ENCODE data around the gene POLE. TPM values are rescaled to one million over a fixed set of nuclear protein-coding genes. Genes with fewer than 3 reads are reported as not detected.
A peak's percentile ranks its signal among the peaks of the same experiment; 100 is the strongest.

The POLE gene
- total and polyA plus RNA-seq, 9 of the 15 experiments (the other 6 are each of a cell fraction or from before 2014, with no cell fraction given), result 2.4 to 154 (median 49.6) TPM

DNA sequence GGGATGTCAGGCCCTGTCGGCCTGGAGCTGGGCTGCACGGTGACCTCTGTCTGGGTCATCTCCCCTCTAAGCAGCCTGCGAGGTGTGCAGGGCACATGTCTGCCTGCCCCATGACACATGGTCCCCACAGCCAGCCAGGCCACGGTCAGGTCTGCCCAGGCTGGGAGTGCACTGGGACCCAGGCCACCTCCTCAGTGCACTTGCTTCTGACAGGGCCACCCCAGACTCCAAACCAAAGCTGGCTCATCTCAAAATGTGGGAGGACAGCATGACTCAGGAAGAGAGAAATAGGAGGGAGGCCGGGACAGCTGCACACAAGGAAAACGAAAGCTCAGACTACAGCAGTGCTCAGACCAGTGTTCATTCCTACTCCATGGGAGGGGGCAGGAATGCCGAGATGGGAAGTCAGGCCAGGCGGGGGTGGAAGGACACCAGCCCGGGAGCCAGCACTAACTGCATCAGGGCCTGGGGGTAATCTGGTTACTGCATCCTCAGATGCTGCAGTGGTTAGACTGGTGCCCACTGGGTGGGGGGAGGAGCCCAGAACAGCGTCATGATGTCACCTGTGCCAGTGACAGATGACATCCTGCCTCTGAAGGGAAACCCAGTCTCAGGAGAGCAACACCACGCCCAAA is 64.6 kb downstream of the POLE start (continued):
- TF ChIP-seq SRSF1 (IDR thresholded peaks at IDR 0.05; ENCODE audit: low read depth, low read length) (no peak), POLR2A (conservative IDR thresholded peaks at IDR 0.05) (0 out of 2 replicates have a peak, but pooled peaks have one; percentile 29), CBX2 (IDR thresholded peaks at IDR 0.05; ENCODE audit: insufficient read depth, low read length, poor library complexity, severe bottlenecking) (no peak), CBX1 (IDR thresholded peaks at IDR 0.05; ENCODE audit: low read depth) (no peak), ZNF354B (CRISPR knock-in tag; IDR thresholded peaks at IDR 0.05) (no peak), ARID1B (IDR thresholded peaks at IDR 0.05) (0 out of 2 replicates have a peak, but pooled peaks have one; percentile 8), CHD1 (IDR thresholded peaks at IDR 0.05; ENCODE audit: low read length) (no peak), ZNF143 (CRISPR knock-in tag; IDR thresholded peaks at IDR 0.05) (no peak), RCOR1 (IDR thresholded peaks at IDR 0.05; ENCODE audit: borderline replicate concordance in 1 of 2, low read depth in 2 of 2, low read length in 2 of 2) (peak in 1 of 2 experiments; percentile 36; a peak in 1 of 4 replicates), ELF2 (CRISPR knock-in tag; IDR thresholded peaks at IDR 0.05) (no peak), RFX5 (IDR thresholded peaks at IDR 0.05; ENCODE audit: low read depth, low read length) (no peak), C11orf30 (IDR thresholded peaks at IDR 0.05; ENCODE audit: low read depth) (no peak), CREM (IDR thresholded peaks at IDR 0.05; ENCODE audit: low read depth) (no peak; the same call in 1 of the 2 replicates), ZC3H11A (IDR thresholded peaks at IDR 0.05; ENCODE audit: low read depth, low read length) (no peak), PHB2 (IDR thresholded peaks at IDR 0.05; ENCODE audit: low read depth) (no peak)
- TF ChIP-seq, protein P1, sequence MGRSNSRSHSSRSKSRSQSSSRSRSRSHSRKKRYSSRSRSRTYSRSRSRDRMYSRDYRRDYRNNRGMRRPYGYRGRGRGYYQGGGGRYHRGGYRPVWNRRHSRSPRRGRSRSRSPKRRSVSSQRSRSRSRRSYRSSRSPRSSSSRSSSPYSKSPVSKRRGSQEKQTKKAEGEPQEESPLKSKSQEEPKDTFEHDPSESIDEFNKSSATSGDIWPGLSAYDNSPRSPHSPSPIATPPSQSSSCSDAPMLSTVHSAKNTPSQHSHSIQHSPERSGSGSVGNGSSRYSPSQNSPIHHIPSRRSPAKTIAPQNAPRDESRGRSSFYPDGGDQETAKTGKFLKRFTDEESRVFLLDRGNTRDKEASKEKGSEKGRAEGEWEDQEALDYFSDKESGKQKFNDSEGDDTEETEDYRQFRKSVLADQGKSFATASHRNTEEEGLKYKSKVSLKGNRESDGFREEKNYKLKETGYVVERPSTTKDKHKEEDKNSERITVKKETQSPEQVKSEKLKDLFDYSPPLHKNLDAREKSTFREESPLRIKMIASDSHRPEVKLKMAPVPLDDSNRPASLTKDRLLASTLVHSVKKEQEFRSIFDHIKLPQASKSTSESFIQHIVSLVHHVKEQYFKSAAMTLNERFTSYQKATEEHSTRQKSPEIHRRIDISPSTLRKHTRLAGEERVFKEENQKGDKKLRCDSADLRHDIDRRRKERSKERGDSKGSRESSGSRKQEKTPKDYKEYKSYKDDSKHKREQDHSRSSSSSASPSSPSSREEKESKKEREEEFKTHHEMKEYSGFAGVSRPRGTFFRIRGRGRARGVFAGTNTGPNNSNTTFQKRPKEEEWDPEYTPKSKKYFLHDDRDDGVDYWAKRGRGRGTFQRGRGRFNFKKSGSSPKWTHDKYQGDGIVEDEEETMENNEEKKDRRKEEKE (IDR thresholded peaks at IDR 0.05; ENCODE audit: borderline replicate concordance in 1 of 2, control insufficient read depth in 1 of 2, low read depth in 2 of 2, low read length in 1 of 2), result no peak
- TF ChIP-seq, protein P2, sequence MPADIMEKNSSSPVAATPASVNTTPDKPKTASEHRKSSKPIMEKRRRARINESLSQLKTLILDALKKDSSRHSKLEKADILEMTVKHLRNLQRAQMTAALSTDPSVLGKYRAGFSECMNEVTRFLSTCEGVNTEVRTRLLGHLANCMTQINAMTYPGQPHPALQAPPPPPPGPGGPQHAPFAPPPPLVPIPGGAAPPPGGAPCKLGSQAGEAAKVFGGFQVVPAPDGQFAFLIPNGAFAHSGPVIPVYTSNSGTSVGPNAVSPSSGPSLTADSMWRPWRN (IDR thresholded peaks at IDR 0.05; ENCODE audit: low read depth), result no peak
- TF ChIP-seq, protein P3, sequence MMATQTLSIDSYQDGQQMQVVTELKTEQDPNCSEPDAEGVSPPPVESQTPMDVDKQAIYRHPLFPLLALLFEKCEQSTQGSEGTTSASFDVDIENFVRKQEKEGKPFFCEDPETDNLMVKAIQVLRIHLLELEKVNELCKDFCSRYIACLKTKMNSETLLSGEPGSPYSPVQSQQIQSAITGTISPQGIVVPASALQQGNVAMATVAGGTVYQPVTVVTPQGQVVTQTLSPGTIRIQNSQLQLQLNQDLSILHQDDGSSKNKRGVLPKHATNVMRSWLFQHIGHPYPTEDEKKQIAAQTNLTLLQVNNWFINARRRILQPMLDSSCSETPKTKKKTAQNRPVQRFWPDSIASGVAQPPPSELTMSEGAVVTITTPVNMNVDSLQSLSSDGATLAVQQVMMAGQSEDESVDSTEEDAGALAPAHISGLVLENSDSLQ (IDR thresholded peaks at IDR 0.05), result peak; percentile 55
- TF ChIP-seq, protein P4, sequence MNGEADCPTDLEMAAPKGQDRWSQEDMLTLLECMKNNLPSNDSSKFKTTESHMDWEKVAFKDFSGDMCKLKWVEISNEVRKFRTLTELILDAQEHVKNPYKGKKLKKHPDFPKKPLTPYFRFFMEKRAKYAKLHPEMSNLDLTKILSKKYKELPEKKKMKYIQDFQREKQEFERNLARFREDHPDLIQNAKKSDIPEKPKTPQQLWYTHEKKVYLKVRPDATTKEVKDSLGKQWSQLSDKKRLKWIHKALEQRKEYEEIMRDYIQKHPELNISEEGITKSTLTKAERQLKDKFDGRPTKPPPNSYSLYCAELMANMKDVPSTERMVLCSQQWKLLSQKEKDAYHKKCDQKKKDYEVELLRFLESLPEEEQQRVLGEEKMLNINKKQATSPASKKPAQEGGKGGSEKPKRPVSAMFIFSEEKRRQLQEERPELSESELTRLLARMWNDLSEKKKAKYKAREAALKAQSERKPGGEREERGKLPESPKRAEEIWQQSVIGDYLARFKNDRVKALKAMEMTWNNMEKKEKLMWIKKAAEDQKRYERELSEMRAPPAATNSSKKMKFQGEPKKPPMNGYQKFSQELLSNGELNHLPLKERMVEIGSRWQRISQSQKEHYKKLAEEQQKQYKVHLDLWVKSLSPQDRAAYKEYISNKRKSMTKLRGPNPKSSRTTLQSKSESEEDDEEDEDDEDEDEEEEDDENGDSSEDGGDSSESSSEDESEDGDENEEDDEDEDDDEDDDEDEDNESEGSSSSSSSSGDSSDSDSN (IDR thresholded peaks at IDR 0.05; ENCODE audit: borderline replicate concordance in 1 of 2, low read depth in 2 of 2, low read length in 2 of 2), result no peak
- TF ChIP-seq, protein P5, sequence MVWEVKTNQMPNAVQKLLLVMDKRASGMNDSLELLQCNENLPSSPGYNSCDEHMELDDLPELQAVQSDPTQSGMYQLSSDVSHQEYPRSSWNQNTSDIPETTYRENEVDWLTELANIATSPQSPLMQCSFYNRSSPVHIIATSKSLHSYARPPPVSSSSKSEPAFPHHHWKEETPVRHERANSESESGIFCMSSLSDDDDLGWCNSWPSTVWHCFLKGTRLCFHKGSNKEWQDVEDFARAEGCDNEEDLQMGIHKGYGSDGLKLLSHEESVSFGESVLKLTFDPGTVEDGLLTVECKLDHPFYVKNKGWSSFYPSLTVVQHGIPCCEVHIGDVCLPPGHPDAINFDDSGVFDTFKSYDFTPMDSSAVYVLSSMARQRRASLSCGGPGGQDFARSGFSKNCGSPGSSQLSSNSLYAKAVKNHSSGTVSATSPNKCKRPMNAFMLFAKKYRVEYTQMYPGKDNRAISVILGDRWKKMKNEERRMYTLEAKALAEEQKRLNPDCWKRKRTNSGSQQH (CRISPR knock-in tag; IDR thresholded peaks at IDR 0.05), result no peak
